T follicular helper cell (primary cell): ENCODE results near the gene RPS14.
"Not testable (repeated sequence)": the region's sequence is repeated elsewhere in the genome, so short reads cannot be mapped to it uniquely, and the experiment has no call there.

Source experiments
- DNase-seq: peaks from one replicate; pipeline ENCODE4 v3.0.0-alpha.2; 2020; ENCODE audit warnings: low read depth

The RPS14 gene

DNA sequence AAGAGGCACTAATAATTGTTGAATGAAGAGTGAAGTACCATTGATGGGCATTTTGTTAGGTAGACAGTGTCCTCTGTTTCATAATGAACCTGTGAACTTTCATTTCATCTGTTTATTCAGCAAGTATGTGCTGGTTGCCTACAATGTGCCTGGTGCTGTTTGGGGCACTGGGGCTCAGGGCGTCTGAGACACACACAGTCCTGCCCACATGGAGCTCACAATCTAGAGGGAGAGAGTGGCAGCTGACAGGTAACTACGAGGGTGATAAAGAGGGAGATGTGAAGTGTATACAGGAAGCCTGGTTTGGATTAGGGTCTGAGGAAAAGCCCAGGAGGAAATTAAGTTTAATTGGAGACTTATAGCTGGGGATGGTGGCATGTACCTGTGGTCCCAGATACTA lies 29.9 kb upstream of the RPS14 start:
- DNase-seq, result no peak

- not testable (repeated sequence) for DNase-seq
These were observed 27.0 kb upstream of the RPS14 start for GRCh38 chr5:150476568-150476967.

GRCh38 chr5:150473673-150474358 lies 24.3 kb upstream of the RPS14 start:
- no peak for DNase-seq

GRCh38 chr5:150469718-150470469 lies 20.4 kb upstream of the RPS14 start:
- DNase-seq, result no peak

GRCh38 chr5:150468206-150468605 lies 18.7 kb upstream of the RPS14 start:
- no peak for DNase-seq

- no peak for DNase-seq
These were observed 16.4 kb upstream of the RPS14 start for GRCh38 chr5:150465927-150466326.

DNA sequence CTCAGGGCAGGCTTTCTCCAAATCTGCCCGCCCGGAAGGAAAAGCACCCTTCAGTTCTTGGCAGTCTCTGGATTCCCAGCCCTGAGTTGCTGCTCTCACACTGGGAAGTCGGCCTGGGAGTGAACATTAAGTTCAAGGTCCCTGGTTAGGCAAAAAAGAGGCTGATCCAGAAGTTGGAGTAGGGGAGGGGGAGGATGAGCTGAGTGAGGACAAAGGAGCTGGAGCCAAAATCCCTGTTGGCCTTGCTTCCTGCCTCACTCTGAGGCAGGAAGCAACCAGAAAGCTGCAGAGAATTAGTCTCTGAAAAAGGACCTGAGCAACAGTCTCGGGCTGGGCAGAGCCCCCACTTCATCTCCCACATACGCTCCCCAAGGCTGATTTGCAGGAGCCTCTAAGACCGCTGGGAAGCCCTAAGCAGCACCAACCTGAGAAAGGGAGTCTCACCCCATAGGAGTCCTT lies 15.0 kb upstream of the RPS14 start:
- no peak for DNase-seq

GRCh38 chr5:150461231-150461630 lies 11.7 kb upstream of the RPS14 start:
- no peak for DNase-seq

GRCh38 chr5:150460781-150461180 lies 11.2 kb upstream of the RPS14 start:
- DNase-seq, result no peak

DNA sequence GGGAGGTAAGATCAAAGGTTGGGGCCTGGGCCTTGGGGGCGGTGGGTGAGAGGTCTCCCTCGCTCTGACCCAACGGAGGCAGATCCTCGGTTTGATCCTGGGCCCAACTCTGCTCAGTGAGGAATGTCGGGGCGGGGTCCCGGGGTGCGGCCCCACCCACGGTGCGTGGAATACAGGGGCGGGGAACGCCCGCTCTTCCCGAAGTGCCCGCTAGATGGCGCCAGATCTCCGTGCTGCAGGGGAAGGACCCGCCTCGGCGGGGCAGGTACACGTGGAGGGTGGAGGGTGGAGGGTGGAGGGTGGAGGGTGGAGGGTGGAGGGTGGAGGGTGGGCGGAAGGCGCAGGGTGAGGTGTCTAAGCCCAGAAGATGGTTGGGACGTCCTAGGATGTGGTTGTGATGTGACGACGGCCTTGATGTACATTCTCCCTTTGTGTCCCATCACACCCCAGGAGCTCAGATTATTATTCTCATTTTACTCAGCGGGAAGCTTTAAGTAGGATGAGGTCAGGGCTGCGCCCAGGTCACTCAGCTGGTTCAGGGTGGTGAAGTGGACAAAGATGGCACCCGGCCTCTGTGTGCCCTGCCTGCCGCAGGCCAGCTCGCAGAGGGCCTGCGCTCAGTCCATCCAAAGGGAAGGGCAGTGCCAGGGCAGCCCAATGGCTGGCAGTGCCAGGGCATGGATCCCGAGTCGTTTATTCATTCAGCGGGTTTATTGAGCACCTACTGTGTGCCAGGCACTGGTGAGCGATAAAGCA lies 9.4 kb upstream of the RPS14 start:
- peak; percentile 75 for DNase-seq

DNA sequence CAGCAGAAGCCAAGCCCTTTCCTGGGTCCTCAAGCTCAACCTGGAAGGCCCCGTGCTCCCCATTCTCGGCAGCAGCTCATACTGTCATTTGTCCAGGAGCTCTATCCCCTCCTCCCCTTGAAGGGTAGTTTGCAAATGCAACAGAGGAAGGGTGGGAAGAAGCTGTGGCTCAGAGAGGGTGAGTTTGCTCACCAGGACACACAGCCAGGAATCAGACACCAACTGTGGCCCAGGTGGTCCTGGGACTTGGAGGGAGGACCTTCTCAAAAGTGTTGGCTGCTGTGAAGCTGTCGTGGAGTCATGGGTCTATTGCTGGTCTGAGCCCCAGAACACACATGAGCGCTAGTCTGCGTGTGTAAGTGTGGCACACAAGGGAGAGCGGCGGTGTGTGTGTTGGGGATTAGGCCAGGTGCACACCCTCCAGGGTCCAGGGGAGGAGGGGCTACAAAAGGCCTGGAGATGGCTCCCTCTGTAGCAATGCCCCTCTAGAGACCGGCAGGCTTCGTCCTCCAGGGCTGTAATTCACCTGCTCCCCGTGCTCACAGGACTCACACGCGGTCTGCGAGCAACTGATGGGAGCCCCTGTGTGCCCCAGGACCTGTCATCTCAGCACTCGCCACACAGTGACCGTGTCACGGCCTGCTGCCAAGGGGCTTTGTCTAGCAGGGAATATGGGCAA lies 8.2 kb upstream of the RPS14 start:
- no peak for DNase-seq

- no peak for DNase-seq
These were observed 7.6 kb upstream of the RPS14 start for GRCh38 chr5:150457121-150457520.

DNA sequence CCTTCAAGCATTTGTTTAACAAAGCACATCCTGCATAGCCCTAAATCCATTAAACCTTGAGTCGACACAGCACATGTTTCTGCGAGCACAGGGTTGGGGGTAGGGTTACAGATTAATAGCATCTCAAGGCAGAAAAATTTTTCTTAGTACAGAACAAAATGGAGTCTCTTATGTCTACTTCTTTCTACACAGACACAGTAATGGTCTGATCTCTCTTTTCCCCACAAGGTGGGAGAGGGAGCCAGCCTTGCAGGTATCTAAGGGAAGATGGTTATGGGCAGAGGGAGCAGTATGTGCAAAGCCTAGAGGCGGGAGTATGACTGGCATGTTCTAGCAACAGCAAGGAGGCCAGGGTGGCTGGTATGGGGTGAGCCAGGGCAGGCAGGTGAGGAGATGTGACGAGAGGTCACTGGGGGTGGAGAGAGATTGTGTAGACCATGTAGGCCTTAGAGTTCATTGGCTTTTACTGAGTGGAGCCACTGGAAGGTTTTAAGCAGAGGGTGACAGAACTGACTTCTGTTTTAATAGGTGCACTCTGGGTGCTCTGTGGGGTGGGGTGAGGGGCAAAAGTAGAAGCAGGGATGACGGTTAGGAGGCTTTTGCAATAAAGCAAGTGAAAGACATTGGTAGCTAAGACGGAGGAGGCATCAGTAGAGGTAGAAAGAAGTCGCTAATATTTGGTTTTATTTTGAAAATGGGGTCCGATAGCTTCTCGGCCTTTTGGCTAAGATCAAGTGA lies 5.1 kb upstream of the RPS14 start:
- DNase-seq, result no peak

GRCh38 chr5:150454027-150454426 lies 4.5 kb upstream of the RPS14 start:
- not testable (repeated sequence) for DNase-seq

GRCh38 chr5:150452914-150453313 lies 3.4 kb upstream of the RPS14 start:
- no peak for DNase-seq

GRCh38 chr5:150451594-150451993 lies 2.1 kb upstream of the RPS14 start:
- DNase-seq, result no peak

DNA sequence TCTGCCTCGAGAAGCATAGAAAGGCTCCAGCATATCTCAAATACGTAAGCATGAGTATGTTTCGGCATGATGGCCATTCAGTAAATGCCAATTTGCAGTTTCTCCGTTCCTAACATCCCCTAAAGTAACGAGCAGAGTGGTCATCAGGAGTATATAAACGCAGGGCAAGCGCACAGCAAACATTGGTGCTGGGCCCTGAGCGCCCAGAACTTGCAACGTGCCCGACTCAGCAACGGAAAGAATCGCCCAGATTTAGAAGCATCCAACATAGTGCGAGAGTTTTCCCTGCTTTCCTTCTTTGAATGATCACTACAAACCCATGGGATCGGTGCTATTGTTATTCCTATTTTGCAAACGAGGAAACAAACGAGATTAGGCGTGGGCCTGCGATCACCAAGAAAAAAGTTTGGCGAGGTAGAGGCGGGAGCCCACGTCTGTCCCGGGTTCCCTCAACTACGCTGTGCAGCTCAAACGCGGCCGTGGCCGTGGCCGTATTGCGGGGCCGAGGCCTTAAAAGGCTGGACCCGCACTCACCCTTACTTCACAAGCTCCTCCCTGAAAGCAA lies 505 bp downstream of the RPS14 start:
- no peak for DNase-seq

DNA sequence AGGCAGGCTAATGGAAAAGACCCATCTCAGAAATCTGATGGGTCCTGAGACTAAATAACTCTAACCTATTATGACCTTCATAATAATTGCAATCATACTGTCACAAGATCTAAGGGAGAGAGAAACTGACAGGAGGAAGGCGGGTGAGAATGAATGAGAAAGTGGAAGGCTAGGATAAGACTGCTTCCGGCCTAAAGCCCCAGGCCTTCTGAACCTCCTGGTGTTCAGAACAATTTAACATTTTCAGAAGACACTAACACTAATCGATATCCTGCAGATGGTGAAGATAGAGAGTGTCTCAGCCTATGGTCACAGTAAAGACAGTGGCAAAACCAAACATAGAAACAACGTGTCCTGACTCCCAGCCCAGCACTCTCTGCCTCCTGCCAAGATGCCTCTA lies 1.2 kb downstream of the RPS14 start:
- no peak for DNase-seq

DNA sequence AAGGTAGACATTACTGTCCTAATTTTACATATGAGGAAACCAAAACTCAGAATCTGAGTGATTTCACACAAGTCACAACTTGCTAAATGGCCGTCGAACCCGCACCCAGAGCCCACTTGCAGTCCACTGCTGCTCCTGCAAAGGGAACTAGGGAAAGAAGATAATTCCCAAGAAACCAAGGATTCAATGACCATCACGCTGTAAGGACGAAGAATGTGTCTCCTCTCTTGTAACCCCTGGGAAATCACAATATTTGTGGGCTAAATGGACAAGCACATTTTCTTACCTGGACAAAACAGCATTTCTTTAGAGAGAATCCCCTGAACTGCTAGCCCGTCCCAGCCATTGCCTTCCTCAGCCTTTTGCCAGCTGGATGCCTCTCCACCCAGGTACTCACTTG lies 2.4 kb downstream of the RPS14 start:
- no peak for DNase-seq

DNA sequence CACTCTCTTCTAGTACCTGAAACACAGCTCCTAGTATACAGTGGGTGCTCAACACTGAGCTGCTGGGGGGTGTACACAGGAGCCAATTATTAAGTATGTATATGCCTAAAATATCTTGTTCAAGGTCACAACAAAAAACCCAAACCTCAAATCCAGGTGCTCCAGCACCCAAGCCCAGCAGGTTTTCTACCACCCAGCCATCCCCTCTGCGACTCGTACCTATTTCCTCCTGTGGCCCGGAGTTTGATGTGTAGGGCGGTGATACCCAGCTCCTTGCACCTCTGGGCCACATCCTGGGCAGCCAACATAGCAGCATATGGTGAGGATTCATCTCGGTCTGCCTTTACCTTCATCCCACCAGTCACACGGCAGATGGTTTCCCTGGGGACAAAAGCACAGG lies 3.0 kb downstream of the RPS14 start:
- DNase-seq, result no peak

- DNase-seq, result no peak
These were observed 3.5 kb downstream of the RPS14 start for GRCh38 chr5:150446088-150446487.
